Measurements from ENCODE around the gene MTA1. TPM values are rescaled to one million over a fixed set of nuclear protein-coding genes. Genes with fewer than 3 reads are reported as not detected.

The MTA1 gene
- total and polyA plus RNA-seq, 2 of the 8 experiments (the other 6 are each of a cell fraction or from before 2014, with no cell fraction given), result 73.9 to 221 TPM

DNA sequence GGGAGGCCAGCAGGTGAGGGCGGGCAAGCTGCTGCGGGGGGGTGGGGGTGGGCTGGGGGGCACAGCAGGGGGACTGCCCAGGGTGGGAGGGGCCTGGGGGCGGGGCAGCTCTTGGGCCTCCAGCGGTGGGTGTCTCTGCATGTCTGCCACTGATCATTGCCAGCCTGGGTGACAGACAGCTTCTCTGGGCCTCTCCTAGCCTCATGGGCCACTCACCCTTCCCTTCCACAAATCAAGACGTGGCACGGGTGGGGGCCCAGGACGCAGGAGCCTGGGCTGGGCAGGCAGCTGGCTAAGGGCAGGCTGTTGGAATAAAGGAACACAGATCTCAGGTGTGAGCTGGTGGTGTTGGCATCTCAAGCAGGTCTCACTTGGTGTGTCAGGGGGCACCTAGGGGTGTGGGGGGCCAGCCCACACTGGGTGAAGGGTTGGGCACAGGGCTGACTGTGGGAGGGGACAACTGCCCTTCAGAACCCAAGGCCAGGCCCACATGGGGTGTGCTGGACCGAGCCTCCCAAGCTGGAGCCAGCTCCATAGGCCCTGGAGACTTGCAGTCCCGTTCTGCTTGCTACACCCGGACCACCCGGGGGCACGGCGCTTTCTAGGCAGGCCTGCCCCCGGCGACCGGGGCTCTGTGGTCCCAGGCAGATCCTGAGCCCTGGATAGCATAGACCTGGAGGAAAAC is 74.4 kb downstream of the MTA1 start (continued):
- TF ChIP-seq, protein P1, sequence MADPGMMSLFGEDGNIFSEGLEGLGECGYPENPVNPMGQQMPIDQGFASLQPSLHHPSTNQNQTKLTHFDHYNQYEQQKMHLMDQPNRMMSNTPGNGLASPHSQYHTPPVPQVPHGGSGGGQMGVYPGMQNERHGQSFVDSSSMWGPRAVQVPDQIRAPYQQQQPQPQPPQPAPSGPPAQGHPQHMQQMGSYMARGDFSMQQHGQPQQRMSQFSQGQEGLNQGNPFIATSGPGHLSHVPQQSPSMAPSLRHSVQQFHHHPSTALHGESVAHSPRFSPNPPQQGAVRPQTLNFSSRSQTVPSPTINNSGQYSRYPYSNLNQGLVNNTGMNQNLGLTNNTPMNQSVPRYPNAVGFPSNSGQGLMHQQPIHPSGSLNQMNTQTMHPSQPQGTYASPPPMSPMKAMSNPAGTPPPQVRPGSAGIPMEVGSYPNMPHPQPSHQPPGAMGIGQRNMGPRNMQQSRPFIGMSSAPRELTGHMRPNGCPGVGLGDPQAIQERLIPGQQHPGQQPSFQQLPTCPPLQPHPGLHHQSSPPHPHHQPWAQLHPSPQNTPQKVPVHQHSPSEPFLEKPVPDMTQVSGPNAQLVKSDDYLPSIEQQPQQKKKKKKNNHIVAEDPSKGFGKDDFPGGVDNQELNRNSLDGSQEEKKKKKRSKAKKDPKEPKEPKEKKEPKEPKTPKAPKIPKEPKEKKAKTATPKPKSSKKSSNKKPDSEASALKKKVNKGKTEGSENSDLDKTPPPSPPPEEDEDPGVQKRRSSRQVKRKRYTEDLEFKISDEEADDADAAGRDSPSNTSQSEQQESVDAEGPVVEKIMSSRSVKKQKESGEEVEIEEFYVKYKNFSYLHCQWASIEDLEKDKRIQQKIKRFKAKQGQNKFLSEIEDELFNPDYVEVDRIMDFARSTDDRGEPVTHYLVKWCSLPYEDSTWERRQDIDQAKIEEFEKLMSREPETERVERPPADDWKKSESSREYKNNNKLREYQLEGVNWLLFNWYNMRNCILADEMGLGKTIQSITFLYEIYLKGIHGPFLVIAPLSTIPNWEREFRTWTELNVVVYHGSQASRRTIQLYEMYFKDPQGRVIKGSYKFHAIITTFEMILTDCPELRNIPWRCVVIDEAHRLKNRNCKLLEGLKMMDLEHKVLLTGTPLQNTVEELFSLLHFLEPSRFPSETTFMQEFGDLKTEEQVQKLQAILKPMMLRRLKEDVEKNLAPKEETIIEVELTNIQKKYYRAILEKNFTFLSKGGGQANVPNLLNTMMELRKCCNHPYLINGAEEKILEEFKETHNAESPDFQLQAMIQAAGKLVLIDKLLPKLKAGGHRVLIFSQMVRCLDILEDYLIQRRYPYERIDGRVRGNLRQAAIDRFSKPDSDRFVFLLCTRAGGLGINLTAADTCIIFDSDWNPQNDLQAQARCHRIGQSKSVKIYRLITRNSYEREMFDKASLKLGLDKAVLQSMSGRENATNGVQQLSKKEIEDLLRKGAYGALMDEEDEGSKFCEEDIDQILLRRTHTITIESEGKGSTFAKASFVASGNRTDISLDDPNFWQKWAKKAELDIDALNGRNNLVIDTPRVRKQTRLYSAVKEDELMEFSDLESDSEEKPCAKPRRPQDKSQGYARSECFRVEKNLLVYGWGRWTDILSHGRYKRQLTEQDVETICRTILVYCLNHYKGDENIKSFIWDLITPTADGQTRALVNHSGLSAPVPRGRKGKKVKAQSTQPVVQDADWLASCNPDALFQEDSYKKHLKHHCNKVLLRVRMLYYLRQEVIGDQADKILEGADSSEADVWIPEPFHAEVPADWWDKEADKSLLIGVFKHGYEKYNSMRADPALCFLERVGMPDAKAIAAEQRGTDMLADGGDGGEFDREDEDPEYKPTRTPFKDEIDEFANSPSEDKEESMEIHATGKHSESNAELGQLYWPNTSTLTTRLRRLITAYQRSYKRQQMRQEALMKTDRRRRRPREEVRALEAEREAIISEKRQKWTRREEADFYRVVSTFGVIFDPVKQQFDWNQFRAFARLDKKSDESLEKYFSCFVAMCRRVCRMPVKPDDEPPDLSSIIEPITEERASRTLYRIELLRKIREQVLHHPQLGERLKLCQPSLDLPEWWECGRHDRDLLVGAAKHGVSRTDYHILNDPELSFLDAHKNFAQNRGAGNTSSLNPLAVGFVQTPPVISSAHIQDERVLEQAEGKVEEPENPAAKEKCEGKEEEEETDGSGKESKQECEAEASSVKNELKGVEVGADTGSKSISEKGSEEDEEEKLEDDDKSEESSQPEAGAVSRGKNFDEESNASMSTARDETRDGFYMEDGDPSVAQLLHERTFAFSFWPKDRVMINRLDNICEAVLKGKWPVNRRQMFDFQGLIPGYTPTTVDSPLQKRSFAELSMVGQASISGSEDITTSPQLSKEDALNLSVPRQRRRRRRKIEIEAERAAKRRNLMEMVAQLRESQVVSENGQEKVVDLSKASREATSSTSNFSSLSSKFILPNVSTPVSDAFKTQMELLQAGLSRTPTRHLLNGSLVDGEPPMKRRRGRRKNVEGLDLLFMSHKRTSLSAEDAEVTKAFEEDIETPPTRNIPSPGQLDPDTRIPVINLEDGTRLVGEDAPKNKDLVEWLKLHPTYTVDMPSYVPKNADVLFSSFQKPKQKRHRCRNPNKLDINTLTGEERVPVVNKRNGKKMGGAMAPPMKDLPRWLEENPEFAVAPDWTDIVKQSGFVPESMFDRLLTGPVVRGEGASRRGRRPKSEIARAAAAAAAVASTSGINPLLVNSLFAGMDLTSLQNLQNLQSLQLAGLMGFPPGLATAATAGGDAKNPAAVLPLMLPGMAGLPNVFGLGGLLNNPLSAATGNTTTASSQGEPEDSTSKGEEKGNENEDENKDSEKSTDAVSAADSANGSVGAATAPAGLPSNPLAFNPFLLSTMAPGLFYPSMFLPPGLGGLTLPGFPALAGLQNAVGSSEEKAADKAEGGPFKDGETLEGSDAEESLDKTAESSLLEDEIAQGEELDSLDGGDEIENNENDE (IDR thresholded peaks at IDR 0.05; ENCODE audit: insufficient replicate concordance, low read length), result no peak
- TF ChIP-seq GABPA (IDR thresholded peaks at IDR 0.05; ENCODE audit: borderline replicate concordance, insufficient read depth, low read length) (no peak), PHF8 (conservative IDR thresholded peaks at IDR 0.05; ENCODE audit: low read depth, low read length) (no peak), POLR2A (IDR thresholded peaks at IDR 0.05; ENCODE audit: control extremely low read depth in 1 of 2, low read depth in 2 of 2, low read length in 2 of 2) (no peak)

Measured in H1 (cell line).